K562 (cell line): ENCODE data around the gene RHOA.

ENCODE experiments used
- CHD1 ChIP-seq: fragments of 200-600 bp; sonication (generic); IDR thresholded peaks from one replicate; pipeline ENCODE4 v1.6.1; 2012; ENCODE audit warnings: mild to moderate bottlenecking, moderate library complexity, low read length, inconsistent platforms
- EZH2 ChIP-seq: IDR thresholded peaks from 2 replicates; pipeline ENCODE4 v1.6.1; 2012; ENCODE audit warnings: low read depth, mild to moderate bottlenecking, inconsistent platforms, low read length, borderline replicate concordance
- LCOR ChIP-seq: sonication (generic); formaldehyde crosslinking; IDR thresholded peaks from 2 replicates; pipeline ENCODE4 v1.8.0; 2022; ENCODE audit warnings: mild to moderate bottlenecking, missing genetic modification reagents
- POLR2AphosphoS5 ChIP-seq: IDR thresholded peaks from 2 replicates; pipeline ENCODE4 v1.6.1; 2011; ENCODE audit warnings: mild to moderate bottlenecking, low read depth, low read length, moderate library complexity; ENCODE audit not compliant: control insufficient read depth, insufficient read depth
- USF1 ChIP-seq: sonication (generic); formaldehyde crosslinking; IDR thresholded peaks from 2 replicates; pipeline ENCODE4 v1.9.0; 2022; ENCODE audit warnings: mild to moderate bottlenecking, missing genetic modification reagents
- TF ChIP-seq, protein P1 (sequence below), 3 experiments: IDR thresholded peaks in 2 of 3; conservative IDR thresholded peaks in 1 of 3; 2 replicates each; pipeline ENCODE4 v1.5.1; 2011 to 2012; ENCODE audit warnings: low read length in 3 of 3, mild to moderate bottlenecking in 3 of 3, control low read depth in 2 of 3, improper control_type of control experiment in 1 of 3, inconsistent platforms in 1 of 3, low read depth in 1 of 3, mixed read lengths in 1 of 3, moderate library complexity in 1 of 3; ENCODE audit not compliant: insufficient read depth in 2 of 3

GRCh38 chr3:49346797-49347251 is 65.0 kb downstream of the RHOA start:
- no peak for TF ChIP-seq POLR2AphosphoS5
- TF ChIP-seq EZH2: no peak
- TF ChIP-seq CHD1: no peak
- TF ChIP-seq, protein P1, sequence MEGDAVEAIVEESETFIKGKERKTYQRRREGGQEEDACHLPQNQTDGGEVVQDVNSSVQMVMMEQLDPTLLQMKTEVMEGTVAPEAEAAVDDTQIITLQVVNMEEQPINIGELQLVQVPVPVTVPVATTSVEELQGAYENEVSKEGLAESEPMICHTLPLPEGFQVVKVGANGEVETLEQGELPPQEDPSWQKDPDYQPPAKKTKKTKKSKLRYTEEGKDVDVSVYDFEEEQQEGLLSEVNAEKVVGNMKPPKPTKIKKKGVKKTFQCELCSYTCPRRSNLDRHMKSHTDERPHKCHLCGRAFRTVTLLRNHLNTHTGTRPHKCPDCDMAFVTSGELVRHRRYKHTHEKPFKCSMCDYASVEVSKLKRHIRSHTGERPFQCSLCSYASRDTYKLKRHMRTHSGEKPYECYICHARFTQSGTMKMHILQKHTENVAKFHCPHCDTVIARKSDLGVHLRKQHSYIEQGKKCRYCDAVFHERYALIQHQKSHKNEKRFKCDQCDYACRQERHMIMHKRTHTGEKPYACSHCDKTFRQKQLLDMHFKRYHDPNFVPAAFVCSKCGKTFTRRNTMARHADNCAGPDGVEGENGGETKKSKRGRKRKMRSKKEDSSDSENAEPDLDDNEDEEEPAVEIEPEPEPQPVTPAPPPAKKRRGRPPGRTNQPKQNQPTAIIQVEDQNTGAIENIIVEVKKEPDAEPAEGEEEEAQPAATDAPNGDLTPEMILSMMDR (IDR thresholded peaks at IDR 0.05 in 2 of 3, conservative IDR thresholded peaks at IDR 0.05 in 1 of 3; ENCODE audit: insufficient read depth in 2 of 3, low read depth in 1 of 3, low read length in 3 of 3): no peak
- no peak for TF ChIP-seq LCOR (CRISPR knock-in tag)
- no peak for TF ChIP-seq USF1
